HCT116 (cell line): ENCODE results near the gene RAP1GAP2. TPM values are rescaled to one million over a fixed set of nuclear protein-coding genes. Genes with fewer than 3 reads are reported as not detected.

Experiments
- ATAC-seq: fragments of 200-7000 bp; cut with Tn5 transposase; 2 replicates; pipeline ENCODE4 v1.9.1; 2020; ENCODE audit warnings: mild to moderate bottlenecking, moderate library complexity
- BruUV-seq: library from RNA; stranded (reverse); fragments of 400-500 nt; replicated peaks from 2 replicates; lab custom pipeline; 2021; lab: Mats Ljungman, UMichigan
- CTCF ChIA-PET: fragments of 300-600 bp; sonication (Branson Sonifier 250); formaldehyde crosslinking; loops from one replicate; lab custom pipeline; 2021; ENCODE audit warnings: antibody characterized with exemption; lab: Charles Lee
- POLR2A ChIA-PET: fragments of 300-600, 350-600 bp; sonication (Branson Sonifier 250); formaldehyde crosslinking; loops from one replicate; lab custom pipeline; 2021; ENCODE audit warnings: antibody characterized with exemption; lab: Charles Lee
- RAD21 ChIA-PET, 2 experiments: fragments of 300-600 bp; sonication (Branson Sonifier 250); formaldehyde crosslinking; loops; one replicate each; lab custom pipeline; 2023; ENCODE audit warnings: low total read pairs in 2 of 2; ENCODE audit not compliant: uncharacterized antibody in 2 of 2, unreplicated experiment in 2 of 2, low non-redundant PET in 1 of 2; lab: Charles Lee
- DNase-seq: peaks from one replicate; pipeline ENCODE4 v3.0.0-alpha.2; 2010; ENCODE audit warnings: low read depth, low spot score
- H2AFZ ChIP-seq: fragments of 200-600 bp; shearing (Covaris generic), sonication (generic); 2 replicates; pipeline ENCODE4 v1.6.1; 2017; ENCODE audit warnings: low read depth, mixed run types, mixed read lengths, antibody characterized with exemption, low read length; ENCODE audit not compliant: poor library complexity, severe bottlenecking
- H3K27ac ChIP-seq: 2 replicates; pipeline ENCODE4 v1.5.1; 2012; ENCODE audit warnings: low read depth, low read length
- H3K27me3 ChIP-seq: fragments of 200-600 bp; sonication (generic); 2 replicates; pipeline ENCODE4 v1.6.1; 2016; ENCODE audit warnings: mixed run types, low read length, mixed read lengths; ENCODE audit not compliant: insufficient read depth
- H3K36me3 ChIP-seq, 2 experiments: fragments of 200-500 bp in 1 of 2; fragments of 200-600 bp in 1 of 2; sonication (Bioruptor generic) in 1 of 2; sonication (generic) in 1 of 2; 2 replicates each; pipeline versions ENCODE4 v1.5.1 to v1.6.1; 2014 to 2016; ENCODE audit warnings: low read length in 2 of 2, inconsistent platforms in 1 of 2, mixed read lengths in 1 of 2, mixed run types in 1 of 2; ENCODE audit not compliant: insufficient read depth in 2 of 2, control insufficient read depth in 1 of 2
- H3K4me1 ChIP-seq, 2 experiments: fragments of 200-600 bp in 1 of 2; sonication (generic) in 1 of 2; 2 replicates each; pipeline versions ENCODE4 v1.5.1 to v1.6.1; 2012 to 2017; ENCODE audit warnings: low read length in 2 of 2, inconsistent platforms in 1 of 2, mild to moderate bottlenecking in 1 of 2, mixed read lengths in 1 of 2, mixed run types in 1 of 2, moderate library complexity in 1 of 2; ENCODE audit not compliant: insufficient read depth in 2 of 2, control insufficient read depth in 1 of 2
- H3K4me2 ChIP-seq: fragments of 200-600 bp; sonication (generic); 2 replicates; pipeline ENCODE4 v1.6.1; 2017; ENCODE audit warnings: mixed run types, low read length, mixed read lengths
- H3K4me3 ChIP-seq, 2 experiments: fragments of 200-600 bp in 1 of 2; sonication (generic) in 1 of 2; replicated peaks in 1 of 2; 2 replicates each; pipeline ENCODE4 v1.5.1; 2011 to 2016; ENCODE audit warnings: low read length in 2 of 2, control low read depth in 1 of 2, low read depth in 1 of 2, mild to moderate bottlenecking in 1 of 2, mixed read lengths in 1 of 2, mixed run types in 1 of 2
- H3K79me2 ChIP-seq: fragments of 200-600 bp; sonication (generic); 2 replicates; pipeline ENCODE4 v1.6.1; 2017; ENCODE audit warnings: mild to moderate bottlenecking, mixed run types, low read length, moderate library complexity, mixed read lengths; ENCODE audit not compliant: insufficient read depth
- H3K9ac ChIP-seq: fragments of 200-600 bp; sonication (generic); 2 replicates; pipeline ENCODE4 v1.6.1; 2016; ENCODE audit warnings: low read length, mixed read lengths
- H3K9me2 ChIP-seq: fragments of 200-600 bp; sonication (generic), shearing (Covaris generic); 2 replicates; pipeline ENCODE4 v1.6.1; 2017; ENCODE audit warnings: mixed run types, mild to moderate bottlenecking, moderate library complexity; ENCODE audit not compliant: insufficient read depth
- H3K9me3 ChIP-seq, 2 experiments: fragments of 200-500 bp in 1 of 2; fragments of 200-600 bp in 1 of 2; sonication (Bioruptor generic) in 1 of 2; sonication (generic) in 1 of 2; 2 replicates each; pipeline ENCODE4 v1.6.1; 2014 to 2017; ENCODE audit warnings: low read length in 2 of 2, mixed read lengths in 2 of 2, inconsistent platforms in 1 of 2, low read depth in 1 of 2, mild to moderate bottlenecking in 1 of 2, mixed run types in 1 of 2, moderate library complexity in 1 of 2; ENCODE audit not compliant: control insufficient read depth in 1 of 2, insufficient read depth in 1 of 2
- H4K20me1 ChIP-seq: fragments of 200-600 bp; sonication (generic), shearing (Covaris generic); 2 replicates; pipeline ENCODE4 v1.6.1; 2017; ENCODE audit warnings: mixed run types, mild to moderate bottlenecking, moderate library complexity; ENCODE audit not compliant: insufficient read depth
- CEBPB ChIP-seq: IDR thresholded peaks from 2 replicates; pipeline ENCODE4 v1.6.1; 2012; ENCODE audit warnings: low read depth
- EGR1 ChIP-seq: IDR thresholded peaks from 2 replicates; pipeline ENCODE4 v1.6.1; 2012; ENCODE audit warnings: low read depth
- JUND ChIP-seq: IDR thresholded peaks from 2 replicates; pipeline ENCODE4 v1.6.1; 2012
- POLR2A ChIP-seq: IDR thresholded peaks from 2 replicates; pipeline ENCODE4 v1.7.0; 2011; ENCODE audit warnings: borderline replicate concordance; ENCODE audit not compliant: insufficient read depth, insufficient read length; ENCODE audit errors: extremely low read depth
- SRF ChIP-seq: IDR thresholded peaks from 2 replicates; pipeline ENCODE4 v1.6.1; 2012; ENCODE audit warnings: low read depth
- YY1 ChIP-seq: IDR thresholded peaks from 2 replicates; pipeline ENCODE4 v1.6.1; 2011; ENCODE audit warnings: low read length, low read depth, moderate library complexity, mild to moderate bottlenecking; ENCODE audit not compliant: insufficient replicate concordance; ENCODE audit errors: extremely low read depth
- ZFX ChIP-seq: fragments of 450-650 bp; IDR thresholded peaks from 2 replicates; pipeline ENCODE4 v1.6.1; 2017
- ZNF274 ChIP-seq: fragments of 200-500 bp; sonication (Bioruptor generic); IDR thresholded peaks from 2 replicates; pipeline ENCODE4 v1.6.1; 2014; ENCODE audit warnings: mild to moderate bottlenecking, low read depth, low read length, inconsistent platforms
- intact Hi-C: fragments of 100-400 bp; cut with micrococcal nuclease; formaldehyde crosslinking; loops from 2 replicates; pipeline ENCODE4 v1.10.0; 2022
- total RNA-seq: library from RNA; stranded (reverse); gene quantifications from one replicate; pipeline ENCODE4 v1.2.1, GENCODE V29; 2021; ENCODE audit not compliant: unreplicated experiment
- TF ChIP-seq, protein P1 (sequence below), 3 experiments: fragments of 200-600 bp in 1 of 3; sonication (generic) in 1 of 3; IDR thresholded peaks in 2 of 3; conservative IDR thresholded peaks in 1 of 3; 2 replicates each; pipeline ENCODE4 v1.5.1; 2012 to 2017; ENCODE audit warnings: low read depth in 2 of 3, low read length in 2 of 3, antibody characterized with exemption in 1 of 3, borderline replicate concordance in 1 of 3, control low read depth in 1 of 3, mild to moderate bottlenecking in 1 of 3, mixed read lengths in 1 of 3, mixed run types in 1 of 3, moderate library complexity in 1 of 3; ENCODE audit not compliant: insufficient read depth in 1 of 3
- TF ChIP-seq, protein P2 (sequence below): IDR thresholded peaks from 2 replicates; pipeline ENCODE4 v1.6.1; 2011; ENCODE audit warnings: mild to moderate bottlenecking, low read length, moderate library complexity; ENCODE audit not compliant: insufficient replicate concordance; ENCODE audit errors: extremely low read depth
- TF ChIP-seq, protein P3 (sequence below): IDR thresholded peaks from 2 replicates; pipeline ENCODE4 v1.6.1; 2012

The RAP1GAP2 gene
- total RNA-seq, 1 experiment from 2014 or later = 54.6 TPM

DNA sequence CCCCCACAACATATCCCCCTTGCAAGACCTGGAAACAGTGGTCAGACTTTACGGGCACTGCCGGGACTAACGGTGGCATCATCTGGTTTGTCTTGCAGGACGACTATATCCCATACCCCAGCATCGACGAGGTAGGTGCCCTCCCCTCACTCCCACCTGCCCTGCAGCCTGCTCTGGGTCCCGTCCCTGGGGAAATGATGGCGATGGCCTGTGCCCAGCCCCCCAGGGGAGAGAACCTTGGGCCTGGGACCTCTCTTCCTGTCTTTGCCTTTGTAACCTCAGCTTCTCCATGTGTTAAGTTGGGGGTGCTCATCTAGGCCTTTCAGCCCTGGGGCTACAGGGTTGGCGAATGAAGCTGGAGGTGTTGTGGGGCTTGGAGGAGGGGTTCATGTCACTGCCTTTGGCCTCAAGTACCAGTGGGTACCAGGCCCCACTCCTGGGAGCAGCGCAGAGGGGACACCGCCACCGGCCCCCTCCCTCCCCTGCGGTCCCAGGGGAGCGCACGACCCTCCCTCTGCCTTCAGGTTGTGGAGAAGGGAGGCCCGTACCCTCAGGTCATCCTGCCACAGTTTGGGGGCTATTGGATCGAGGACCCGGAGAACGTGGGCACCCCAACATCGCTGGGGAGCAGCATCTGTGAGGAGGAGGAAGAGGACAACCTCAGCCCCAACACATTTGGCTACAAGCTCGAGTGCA is 167.2 kb downstream of the RAP1GAP2 start (continued):
- TF ChIP-seq POLR2A = no peak
- no peak for TF ChIP-seq YY1
- TF ChIP-seq CEBPB = no peak
- no peak for TF ChIP-seq ZFX
- TF ChIP-seq ZNF274 = no peak
- TF ChIP-seq, all 23 proteins: peak for 0

DNA sequence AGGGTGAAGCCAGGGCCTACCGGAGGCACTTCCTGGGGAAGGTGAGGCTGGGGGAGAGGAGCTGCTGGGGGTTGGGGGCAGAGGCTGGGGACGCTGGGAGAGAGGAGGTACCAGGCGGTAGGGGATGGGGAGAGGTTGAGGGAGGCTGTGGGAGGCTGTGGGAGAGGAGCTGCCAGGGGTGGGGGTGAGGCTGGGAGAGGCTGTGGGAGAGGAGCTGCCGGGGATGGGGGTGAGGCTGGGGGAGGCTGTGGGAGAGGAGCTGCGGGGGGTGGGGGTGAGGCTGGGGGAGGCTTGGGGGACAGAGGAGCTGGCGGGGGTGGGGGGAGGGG is 167.8 kb downstream of the RAP1GAP2 start:
- POLR2A ChIA-PET = no interaction called here
- no TSS peak for BruUV-seq
- Histone ChIP-seq H2AFZ (no peak overlapping the region), H3K4me2 (no peak overlapping the region), H3K9me3 (no peaks in the 10 kb centered on the region)
- DNase-seq = no peak
- TF ChIP-seq EGR1 (no peak), SRF (no peak), ZNF274 (no peak), JUND (no peak), POLR2A (no peak), YY1 (no peak)
- TF ChIP-seq, protein P1, sequence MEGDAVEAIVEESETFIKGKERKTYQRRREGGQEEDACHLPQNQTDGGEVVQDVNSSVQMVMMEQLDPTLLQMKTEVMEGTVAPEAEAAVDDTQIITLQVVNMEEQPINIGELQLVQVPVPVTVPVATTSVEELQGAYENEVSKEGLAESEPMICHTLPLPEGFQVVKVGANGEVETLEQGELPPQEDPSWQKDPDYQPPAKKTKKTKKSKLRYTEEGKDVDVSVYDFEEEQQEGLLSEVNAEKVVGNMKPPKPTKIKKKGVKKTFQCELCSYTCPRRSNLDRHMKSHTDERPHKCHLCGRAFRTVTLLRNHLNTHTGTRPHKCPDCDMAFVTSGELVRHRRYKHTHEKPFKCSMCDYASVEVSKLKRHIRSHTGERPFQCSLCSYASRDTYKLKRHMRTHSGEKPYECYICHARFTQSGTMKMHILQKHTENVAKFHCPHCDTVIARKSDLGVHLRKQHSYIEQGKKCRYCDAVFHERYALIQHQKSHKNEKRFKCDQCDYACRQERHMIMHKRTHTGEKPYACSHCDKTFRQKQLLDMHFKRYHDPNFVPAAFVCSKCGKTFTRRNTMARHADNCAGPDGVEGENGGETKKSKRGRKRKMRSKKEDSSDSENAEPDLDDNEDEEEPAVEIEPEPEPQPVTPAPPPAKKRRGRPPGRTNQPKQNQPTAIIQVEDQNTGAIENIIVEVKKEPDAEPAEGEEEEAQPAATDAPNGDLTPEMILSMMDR (IDR thresholded peaks at IDR 0.05 in 2 of 3, conservative IDR thresholded peaks at IDR 0.05 in 1 of 3; ENCODE audit: borderline replicate concordance in 1 of 3, insufficient read depth in 1 of 3, low read depth in 2 of 3, low read length in 2 of 3) = no peak
- TF ChIP-seq, protein P2, sequence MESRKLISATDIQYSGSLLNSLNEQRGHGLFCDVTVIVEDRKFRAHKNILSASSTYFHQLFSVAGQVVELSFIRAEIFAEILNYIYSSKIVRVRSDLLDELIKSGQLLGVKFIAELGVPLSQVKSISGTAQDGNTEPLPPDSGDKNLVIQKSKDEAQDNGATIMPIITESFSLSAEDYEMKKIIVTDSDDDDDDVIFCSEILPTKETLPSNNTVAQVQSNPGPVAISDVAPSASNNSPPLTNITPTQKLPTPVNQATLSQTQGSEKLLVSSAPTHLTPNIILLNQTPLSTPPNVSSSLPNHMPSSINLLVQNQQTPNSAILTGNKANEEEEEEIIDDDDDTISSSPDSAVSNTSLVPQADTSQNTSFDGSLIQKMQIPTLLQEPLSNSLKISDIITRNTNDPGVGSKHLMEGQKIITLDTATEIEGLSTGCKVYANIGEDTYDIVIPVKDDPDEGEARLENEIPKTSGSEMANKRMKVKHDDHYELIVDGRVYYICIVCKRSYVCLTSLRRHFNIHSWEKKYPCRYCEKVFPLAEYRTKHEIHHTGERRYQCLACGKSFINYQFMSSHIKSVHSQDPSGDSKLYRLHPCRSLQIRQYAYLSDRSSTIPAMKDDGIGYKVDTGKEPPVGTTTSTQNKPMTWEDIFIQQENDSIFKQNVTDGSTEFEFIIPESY = no peak
- TF ChIP-seq, protein P3, sequence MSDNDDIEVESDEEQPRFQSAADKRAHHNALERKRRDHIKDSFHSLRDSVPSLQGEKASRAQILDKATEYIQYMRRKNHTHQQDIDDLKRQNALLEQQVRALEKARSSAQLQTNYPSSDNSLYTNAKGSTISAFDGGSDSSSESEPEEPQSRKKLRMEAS = no peak
- TF ChIP-seq, all 23 proteins: peak for 0
- Histone ChIP-seq H3K4me3 (no peak overlapping the region), H3K27ac (no peak overlapping the region), H3K27me3 (no peaks in the 10 kb centered on the region), H3K79me2 (no peaks in the 10 kb centered on the region), H3K4me1 (peaks cover 39 to 48% of the 10 kb centered on the region in 2 experiments), H4K20me1 (no peaks in the 10 kb centered on the region), H3K36me3 (no peaks in the 10 kb centered on the region), H3K9ac (no peak overlapping the region), H3K9me2 (no peaks in the 10 kb centered on the region)
- intact Hi-C loops = no loop called here
- CTCF ChIA-PET = no interaction called here
- RAD21 ChIA-PET = interaction anchor here in 1 of 2 experiments (0.7 kb wide), 1 partner anchor 38 kb away, joined by 7 read pairs; no protein-coding TSS in a partner anchor
- no peak for ATAC-seq
